ENCODE measurements around the gene KPTN. TPM values are rescaled to one million over a fixed set of nuclear protein-coding genes. Genes with fewer than 3 reads are reported as not detected.

The KPTN gene
- total and polyA plus RNA-seq, 7 experiments from 2014 or later, result 4.4 to 9.2 (median 6.7) TPM

GRCh38 chr19:47467914-47468313, 16.1 kb downstream of the KPTN start:
- H3K4me1 Mint-ChIP-seq, result peaks cover 10 to 20% (median 17%) of the 10 kb centered on the region in 7 donors
- peak overlapping the region in 1 of 9 donors; percentile 51 for H3K27ac Mint-ChIP-seq
- H3K4me3 Mint-ChIP-seq, result no peak overlapping the region
- ATAC-seq (no peak), DNase-seq (no peak)
- intact Hi-C loops (cut with micrococcal nuclease), result no loop called here
- H3K36me3 Mint-ChIP-seq, result peaks cover 0 to 4% (median 2%) of the 10 kb centered on the region in 5 donors
- ChIA-PET CTCF (no interaction called here), POLR2A (no interaction called here)
- Histone ChIP-seq H3K4me3 (ENCODE audit: low read length) (no peak overlapping the region), H3K27ac (ENCODE audit: low read depth, low read length) (no peak overlapping the region), H3K27me3 (ENCODE audit: control insufficient read depth in 2 of 2, insufficient read depth in 2 of 2, low read length in 2 of 2) (peaks cover 5 to 7% of the 10 kb centered on the region in 2 donors), H3K9me3 (ENCODE audit: control insufficient read depth in 2 of 3, low read length in 3 of 3) (no peaks in the 10 kb centered on the region), H3K4me1 (ENCODE audit: control insufficient read depth in 2 of 2, insufficient read depth in 2 of 2, low read length in 2 of 2) (no peaks in the 10 kb centered on the region), H3K36me3 (ENCODE audit: control insufficient read depth in 2 of 3, insufficient read depth in 3 of 3, low read length in 3 of 3) (no peaks in the 10 kb centered on the region)
- peaks cover 0 to 4% (median 0%) of the 10 kb centered on the region in 11 donors for H3K9me3 Mint-ChIP-seq
- H3K27me3 Mint-ChIP-seq, result peaks cover 48 to 56% (median 49%) of the 10 kb centered on the region in 5 donors

GRCh38 chr19:47465957-47466356, 18.1 kb downstream of the KPTN start:
- intact Hi-C loops (cut with micrococcal nuclease), result no loop called here
- Mint-ChIP-seq H3K36me3 (peaks cover 0 to 4% (median 0%) of the 10 kb centered on the region in 5 donors), H3K27ac (no peak overlapping the region), H3K9me3 (peaks cover 0 to 2% (median 0%) of the 10 kb centered on the region in 11 donors), H3K4me3 (no peak overlapping the region), H3K27me3 (peaks cover 40 to 52% (median 43%) of the 10 kb centered on the region in 5 donors), H3K4me1 (peaks cover 4 to 12% (median 8%) of the 10 kb centered on the region in 7 donors)
- Histone ChIP-seq H3K4me1 (ENCODE audit: control insufficient read depth in 2 of 2, insufficient read depth in 2 of 2, low read length in 2 of 2) (no peaks in the 10 kb centered on the region), H3K36me3 (ENCODE audit: control insufficient read depth in 2 of 3, insufficient read depth in 3 of 3, low read length in 3 of 3) (no peaks in the 10 kb centered on the region), H3K27ac (ENCODE audit: low read depth, low read length) (no peak overlapping the region), H3K27me3 (ENCODE audit: control insufficient read depth in 2 of 2, insufficient read depth in 2 of 2, low read length in 2 of 2) (peaks cover 2 to 5% of the 10 kb centered on the region in 2 donors), H3K4me3 (ENCODE audit: low read length) (no peak overlapping the region), H3K9me3 (ENCODE audit: control insufficient read depth in 2 of 3, low read length in 3 of 3) (no peaks in the 10 kb centered on the region)
- CTCF ChIA-PET, result no interaction called here
- ATAC-seq, result no peak
- no peak for DNase-seq
- POLR2A ChIA-PET, result no interaction called here

DNA sequence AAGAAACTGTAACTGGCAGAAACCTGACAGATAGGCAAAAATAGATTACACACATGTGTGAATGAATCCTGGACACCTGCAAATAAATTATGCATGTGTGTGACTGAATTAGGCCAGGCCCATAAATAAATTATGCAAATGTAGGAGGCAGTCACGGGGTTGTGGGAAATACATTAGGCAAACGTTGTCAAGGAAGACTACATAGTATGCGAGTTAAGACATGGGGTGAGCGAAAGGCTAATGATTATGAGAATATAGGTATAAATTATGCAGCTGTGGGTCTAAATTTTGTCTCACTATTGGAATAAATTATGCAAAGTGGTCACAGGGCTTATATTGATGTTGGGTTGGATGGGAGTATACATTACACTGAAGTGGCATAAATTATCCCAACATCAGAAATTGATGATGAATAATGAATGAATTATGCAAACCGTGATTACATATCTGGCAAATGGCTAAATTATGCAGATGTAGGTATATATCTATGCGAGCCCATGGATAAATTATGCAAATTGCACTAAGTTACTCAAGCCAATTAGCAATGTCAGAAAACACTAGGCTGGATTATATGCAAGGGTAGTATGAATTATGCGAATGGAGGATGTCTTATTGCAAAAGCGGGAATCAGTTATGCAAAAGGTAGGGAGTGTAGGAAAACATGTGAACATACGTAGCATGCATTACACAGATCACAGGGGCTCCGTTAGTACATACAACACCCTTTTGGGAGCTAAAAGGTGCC, 19.2 kb downstream of the KPTN start:
- Mint-ChIP-seq H3K4me3 (no peak overlapping the region), H3K9me3 (peaks cover 0 to 2% (median 0%) of the 10 kb centered on the region in 11 donors), H3K27me3 (peaks cover 30 to 41% (median 32%) of the 10 kb centered on the region in 5 donors), H3K36me3 (no peaks in the 10 kb centered on the region), H3K4me1 (peaks cover 0 to 6% (median 0%) of the 10 kb centered on the region in 7 donors), H3K27ac (no peak overlapping the region)
- POLR2A ChIA-PET, result no interaction called here
- no peak for DNase-seq
- H3K27ac ChIP-seq (ENCODE audit: low read depth, low read length), result no peak overlapping the region
- intact Hi-C loops (cut with micrococcal nuclease), result no loop called here
- CTCF ChIA-PET, result interaction anchor here (0.5 kb wide), 1 partner anchor 244 kb away, joined by 4 read pairs; no protein-coding TSS in a partner anchor
- no peak for ATAC-seq
- no peaks in the 10 kb centered on the region for H3K36me3 ChIP-seq (ENCODE audit: control insufficient read depth in 2 of 3, insufficient read depth in 3 of 3, low read length in 3 of 3)
- no peaks in the 10 kb centered on the region for H3K9me3 ChIP-seq (ENCODE audit: control insufficient read depth in 2 of 3, low read length in 3 of 3)
- H3K4me3 ChIP-seq (ENCODE audit: low read length), result no peak overlapping the region
- peaks cover 0 to 2% of the 10 kb centered on the region in 2 donors for H3K27me3 ChIP-seq (ENCODE audit: control insufficient read depth in 2 of 2, insufficient read depth in 2 of 2, low read length in 2 of 2)
- H3K4me1 ChIP-seq (ENCODE audit: control insufficient read depth in 2 of 2, insufficient read depth in 2 of 2, low read length in 2 of 2), result no peaks in the 10 kb centered on the region

DNA sequence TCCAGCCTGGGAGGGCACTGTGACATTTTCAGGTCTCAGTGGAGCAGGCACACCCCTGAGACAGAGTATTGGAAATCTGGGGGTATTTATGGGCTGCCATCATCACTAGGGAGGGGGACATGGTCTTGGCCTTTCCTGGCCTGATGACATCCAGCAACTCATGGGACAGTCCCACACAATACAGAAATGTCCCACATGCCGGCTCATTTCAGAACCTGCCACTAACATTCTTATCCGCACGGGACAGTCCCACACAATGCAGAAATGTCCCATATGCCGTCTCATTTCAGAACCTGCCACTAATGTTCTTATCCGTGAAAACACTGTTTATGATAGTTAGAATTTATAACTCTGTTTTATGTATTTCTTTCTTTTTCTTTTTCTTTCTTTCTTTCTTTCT, 22.1 kb downstream of the KPTN start:
- no peaks in the 10 kb centered on the region for H3K36me3 ChIP-seq (ENCODE audit: control insufficient read depth in 2 of 3, insufficient read depth in 3 of 3, low read length in 3 of 3)
- no peaks in the 10 kb centered on the region for H3K9me3 ChIP-seq (ENCODE audit: control insufficient read depth in 2 of 3, low read length in 3 of 3)
- Mint-ChIP-seq H3K4me1 (peaks cover 0 to 6% (median 2%) of the 10 kb centered on the region in 7 donors), H3K4me3 (no peak overlapping the region), H3K36me3 (no peaks in the 10 kb centered on the region), H3K27me3 (peaks cover 9 to 22% (median 19%) of the 10 kb centered on the region in 5 donors), H3K9me3 (peaks cover 0 to 2% (median 0%) of the 10 kb centered on the region in 11 donors), H3K27ac (no peak overlapping the region)
- H3K4me3 ChIP-seq (ENCODE audit: low read length), result no peak overlapping the region
- peaks cover 0 to 10% of the 10 kb centered on the region in 2 donors for H3K27me3 ChIP-seq (ENCODE audit: control insufficient read depth in 2 of 2, insufficient read depth in 2 of 2, low read length in 2 of 2)
- DNase-seq (no peak), ATAC-seq (no peak)
- ChIA-PET CTCF (no interaction called here), POLR2A (no interaction called here)
- H3K4me1 ChIP-seq (ENCODE audit: control insufficient read depth in 2 of 2, insufficient read depth in 2 of 2, low read length in 2 of 2), result no peaks in the 10 kb centered on the region
- H3K27ac ChIP-seq (ENCODE audit: low read depth, low read length), result no peak overlapping the region
- intact Hi-C loops (cut with micrococcal nuclease), result no loop called here

GRCh38 chr19:47459477-47459876, 24.5 kb downstream of the KPTN start:
- intact Hi-C loops (cut with micrococcal nuclease), result no loop called here
- DNase-seq, result no peak
- H3K27ac Mint-ChIP-seq, result no peak overlapping the region
- ChIA-PET CTCF (no interaction called here), POLR2A (no interaction called here)
- Histone ChIP-seq H3K27me3 (ENCODE audit: control insufficient read depth in 2 of 2, insufficient read depth in 2 of 2, low read length in 2 of 2) (peaks cover 0 to 10% of the 10 kb centered on the region in 2 donors), H3K36me3 (ENCODE audit: control insufficient read depth in 2 of 3, insufficient read depth in 3 of 3, low read length in 3 of 3) (no peaks in the 10 kb centered on the region), H3K4me1 (ENCODE audit: control insufficient read depth in 2 of 2, insufficient read depth in 2 of 2, low read length in 2 of 2) (no peaks in the 10 kb centered on the region), H3K9me3 (ENCODE audit: control insufficient read depth in 2 of 3, low read length in 3 of 3) (peaks cover 0 to 5% (median 0%) of the 10 kb centered on the region in 3 experiments), H3K4me3 (ENCODE audit: low read length) (no peak overlapping the region), H3K27ac (ENCODE audit: low read depth, low read length) (no peak overlapping the region)
- H3K4me3 Mint-ChIP-seq, result no peak overlapping the region
- peaks cover 0 to 12% (median 3%) of the 10 kb centered on the region in 7 donors for H3K4me1 Mint-ChIP-seq
- ATAC-seq, result no peak
- H3K27me3 Mint-ChIP-seq, result peaks cover 23 to 34% (median 31%) of the 10 kb centered on the region in 5 donors
- H3K9me3 Mint-ChIP-seq, result peaks cover 0 to 14% (median 7%) of the 10 kb centered on the region in 11 donors
- H3K36me3 Mint-ChIP-seq, result peaks cover 0 to 8% (median 0%) of the 10 kb centered on the region in 5 donors

- intact Hi-C loops (cut with micrococcal nuclease), result no loop called here
- no peaks in the 10 kb centered on the region for H3K36me3 ChIP-seq (ENCODE audit: control insufficient read depth in 2 of 3, insufficient read depth in 3 of 3, low read length in 3 of 3)
- POLR2A ChIA-PET, result no interaction called here
- H3K4me1 ChIP-seq (ENCODE audit: control insufficient read depth in 2 of 2, insufficient read depth in 2 of 2, low read length in 2 of 2), result no peaks in the 10 kb centered on the region
- ATAC-seq, result no peak
- CTCF ChIA-PET, result no interaction called here
- no peak for DNase-seq
- H3K27me3 Mint-ChIP-seq, result peaks cover 28 to 37% (median 35%) of the 10 kb centered on the region in 5 donors
- peaks cover 0 to 8% (median 0%) of the 10 kb centered on the region in 5 donors for H3K36me3 Mint-ChIP-seq
- peaks cover 0 to 14% (median 7%) of the 10 kb centered on the region in 11 donors for H3K9me3 Mint-ChIP-seq
- peaks cover 0 to 10% of the 10 kb centered on the region in 2 donors for H3K27me3 ChIP-seq (ENCODE audit: control insufficient read depth in 2 of 2, insufficient read depth in 2 of 2, low read length in 2 of 2)
- peaks cover 0 to 12% (median 3%) of the 10 kb centered on the region in 7 donors for H3K4me1 Mint-ChIP-seq
- H3K27ac Mint-ChIP-seq, result no peak overlapping the region
- H3K27ac ChIP-seq (ENCODE audit: low read depth, low read length), result no peak overlapping the region
- peaks cover 0 to 5% (median 0%) of the 10 kb centered on the region in 3 experiments for H3K9me3 ChIP-seq (ENCODE audit: control insufficient read depth in 2 of 3, low read length in 3 of 3)
- no peak overlapping the region for H3K4me3 ChIP-seq (ENCODE audit: low read length)
- H3K4me3 Mint-ChIP-seq, result no peak overlapping the region
These were observed 25.3 kb downstream of the KPTN start for GRCh38 chr19:47458672-47459071.

All from naive thymus-derived CD4-positive, alpha-beta T cell (primary cell).